ENCODE results near the gene ENTHD1. TPM values are rescaled to one million over a fixed set of nuclear protein-coding genes. Genes with fewer than 3 reads are reported as not detected.

Gene ENTHD1
- total and polyA plus RNA-seq, 2 of the 4 experiments (the other 2 are of a cell fraction): not detected

DNA sequence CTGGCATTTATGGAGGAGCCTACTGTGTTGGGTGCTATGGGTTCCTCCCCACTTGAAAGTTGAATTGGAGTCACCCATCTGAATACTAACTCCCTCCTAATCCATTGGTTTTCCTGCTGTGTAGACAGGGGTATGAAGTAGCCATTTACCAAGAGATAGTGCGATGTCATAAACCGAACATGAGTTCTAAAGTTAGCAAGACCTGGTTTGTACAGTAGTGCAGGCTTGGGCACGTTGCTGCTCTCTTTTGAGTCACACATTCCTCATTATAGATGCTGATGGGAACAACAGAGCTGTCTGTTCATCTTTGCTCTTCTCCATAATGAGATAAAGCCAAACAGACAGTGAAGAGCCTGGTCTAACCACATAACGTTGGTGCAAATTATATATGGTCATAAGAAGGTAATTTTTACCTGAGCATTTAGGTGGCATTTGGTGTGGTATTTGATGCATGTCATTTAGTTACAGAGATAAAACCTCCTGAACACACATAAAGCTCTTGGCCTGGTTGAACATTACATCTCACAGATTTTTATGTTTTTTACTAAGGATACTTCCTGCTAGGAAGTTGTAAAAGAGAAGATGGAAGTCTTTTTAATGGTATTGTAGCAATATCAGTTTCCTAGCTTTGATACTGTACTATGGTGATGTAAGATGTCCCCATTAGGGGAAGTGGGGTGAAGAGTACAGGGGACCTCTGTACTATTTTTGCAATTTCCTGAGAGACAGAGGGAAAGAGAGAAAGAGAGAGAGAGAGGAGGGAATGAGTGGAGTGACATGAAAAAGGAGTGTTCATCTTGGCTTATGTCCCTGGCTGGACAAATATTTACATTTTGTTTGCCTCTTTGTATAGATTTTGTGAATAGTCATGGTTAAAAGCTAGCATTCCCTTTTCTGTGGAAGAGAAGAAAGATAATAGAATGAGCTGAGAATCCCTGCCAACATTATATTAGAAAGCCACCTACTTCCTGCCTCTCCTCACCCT, 35.3 kb upstream of the ENTHD1 start (continued):
- TF ChIP-seq, protein P1, sequence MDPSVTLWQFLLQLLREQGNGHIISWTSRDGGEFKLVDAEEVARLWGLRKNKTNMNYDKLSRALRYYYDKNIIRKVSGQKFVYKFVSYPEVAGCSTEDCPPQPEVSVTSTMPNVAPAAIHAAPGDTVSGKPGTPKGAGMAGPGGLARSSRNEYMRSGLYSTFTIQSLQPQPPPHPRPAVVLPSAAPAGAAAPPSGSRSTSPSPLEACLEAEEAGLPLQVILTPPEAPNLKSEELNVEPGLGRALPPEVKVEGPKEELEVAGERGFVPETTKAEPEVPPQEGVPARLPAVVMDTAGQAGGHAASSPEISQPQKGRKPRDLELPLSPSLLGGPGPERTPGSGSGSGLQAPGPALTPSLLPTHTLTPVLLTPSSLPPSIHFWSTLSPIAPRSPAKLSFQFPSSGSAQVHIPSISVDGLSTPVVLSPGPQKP (IDR thresholded peaks at IDR 0.05; ENCODE audit: borderline replicate concordance, low read depth, low read length): no peak

DNA sequence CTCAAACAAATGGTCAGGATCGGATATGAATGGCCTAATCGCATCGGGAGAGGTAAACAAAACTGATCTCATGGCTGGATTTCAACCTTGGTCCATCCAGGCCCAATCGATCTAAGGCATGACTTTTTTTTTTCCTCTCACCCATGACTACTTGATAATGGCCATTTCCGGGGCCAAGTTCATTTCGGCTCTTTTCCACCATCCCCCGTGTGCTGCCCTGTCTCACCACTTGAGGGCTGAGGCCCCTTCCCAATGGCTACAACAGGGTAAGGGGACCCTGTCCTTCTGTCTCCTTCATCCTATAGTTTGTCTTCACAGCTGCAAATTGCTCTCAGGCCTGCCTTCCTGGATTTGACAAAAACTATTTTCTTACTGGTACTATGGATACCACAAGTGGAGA, 34.0 kb upstream of the ENTHD1 start:
- Histone ChIP-seq H3K4me2 (ENCODE audit: low read depth, low read length) (no peak overlapping the region), H4K20me1 (ENCODE audit: insufficient read depth, low read length) (no peaks in the 10 kb centered on the region), H3K27ac (ENCODE audit: insufficient read depth, low read length) (no peak overlapping the region), H3K23ac (ENCODE audit: low read depth, low read length) (no peak overlapping the region), H2AK5ac (ENCODE audit: low read depth, low read length) (no peak overlapping the region), H3K4ac (ENCODE audit: low read depth, low read length) (no peak overlapping the region), H2BK5ac (ENCODE audit: low read depth, low read length, poor library complexity, severe bottlenecking) (no peak overlapping the region), H3K14ac (replicated peaks; ENCODE audit: low read depth, low read length) (no peak overlapping the region), H2BK15ac (ENCODE audit: low read depth, low read length) (no peak overlapping the region), H3K4me3 (ENCODE audit: insufficient read depth, low read depth, low read length) (no peak overlapping the region), H3K9ac (ENCODE audit: low read depth, low read length) (no peak overlapping the region), H2AK9ac (replicated peaks; ENCODE audit: low read depth, low read length, poor library complexity) (no peak overlapping the region), H3K27me3 (ENCODE audit: control insufficient read depth, insufficient read depth, low read length) (peaks cover 65% of the 10 kb centered on the region), H2AFZ (replicated peaks; ENCODE audit: low read length, poor library complexity) (no peak overlapping the region), H3K18ac (ENCODE audit: low read depth, low read length) (no peak overlapping the region), H2BK20ac (ENCODE audit: low read depth, low read length) (no peak overlapping the region), H3K79me1 (ENCODE audit: low read depth in 1 of 2, low read length in 2 of 2) (no peaks in the 10 kb centered on the region), H2BK120ac (ENCODE audit: low read depth, low read length) (no peak overlapping the region), H4K8ac (ENCODE audit: low read depth in 2 of 2, low read length in 2 of 2) (no peak overlapping the region), H4K91ac (ENCODE audit: insufficient read depth, low read depth, low read length) (no peak overlapping the region), H4K5ac (ENCODE audit: low read depth, low read length) (no peak overlapping the region), H3K56ac (ENCODE audit: extremely low read depth, insufficient read depth, low read length) (no peak overlapping the region), H3K9me1 (ENCODE audit: insufficient read depth, low read length) (no peaks in the 10 kb centered on the region; the same call in 1 of the 2 replicates), H3K4me1 (ENCODE audit: control insufficient read depth, insufficient read depth, low read length) (no peaks in the 10 kb centered on the region; the same call in 1 of the 2 replicates), H3K36me3 (ENCODE audit: control insufficient read depth, insufficient read depth, low read length) (no peaks in the 10 kb centered on the region), H3K9me3 (ENCODE audit: control insufficient read depth, insufficient read depth, low read length) (no peaks in the 10 kb centered on the region)
- ChIA-PET CTCF (interaction anchor here (0.5 kb wide), 1 partner anchor 51 kb away, joined by 5 read pairs; no protein-coding TSS in a partner anchor), POLR2A (ENCODE audit: unreplicated experiment) (no interaction called here)
- in situ Hi-C loops (cut with MboI; ENCODE audit: low sequenced_read_pairs) (no loop called here), dilution Hi-C loops (cut with HindIII; ENCODE audit: low sequenced_read_pairs, unreplicated experiment) (no loop called here), intact Hi-C loops (cut with micrococcal nuclease) (no loop called here)
- 34% methylated on average over 6 of the region's 7 CpGs; no CpG with 5 or more reads in 1 of the 2 experiments for WGBS, 2 experiments (ENCODE audit: extremely low coverage in 2 of 2, insufficient read length in 1 of 2)
- BruUV-seq (replicated peaks): no TSS peak
- ATAC-seq (ENCODE audit: low read depth): no peak
- DNase-seq: no peak
- no peak for TF ChIP-seq RFX5 (IDR thresholded peaks at IDR 0.05; ENCODE audit: low read depth, low read length)
- TF ChIP-seq FOS (IDR thresholded peaks at IDR 0.05; ENCODE audit: low read depth, low read length): no peak
- TF ChIP-seq MAZ (IDR thresholded peaks at IDR 0.05; ENCODE audit: borderline replicate concordance, low read depth, low read length): no peak
- TF ChIP-seq, protein P2, sequence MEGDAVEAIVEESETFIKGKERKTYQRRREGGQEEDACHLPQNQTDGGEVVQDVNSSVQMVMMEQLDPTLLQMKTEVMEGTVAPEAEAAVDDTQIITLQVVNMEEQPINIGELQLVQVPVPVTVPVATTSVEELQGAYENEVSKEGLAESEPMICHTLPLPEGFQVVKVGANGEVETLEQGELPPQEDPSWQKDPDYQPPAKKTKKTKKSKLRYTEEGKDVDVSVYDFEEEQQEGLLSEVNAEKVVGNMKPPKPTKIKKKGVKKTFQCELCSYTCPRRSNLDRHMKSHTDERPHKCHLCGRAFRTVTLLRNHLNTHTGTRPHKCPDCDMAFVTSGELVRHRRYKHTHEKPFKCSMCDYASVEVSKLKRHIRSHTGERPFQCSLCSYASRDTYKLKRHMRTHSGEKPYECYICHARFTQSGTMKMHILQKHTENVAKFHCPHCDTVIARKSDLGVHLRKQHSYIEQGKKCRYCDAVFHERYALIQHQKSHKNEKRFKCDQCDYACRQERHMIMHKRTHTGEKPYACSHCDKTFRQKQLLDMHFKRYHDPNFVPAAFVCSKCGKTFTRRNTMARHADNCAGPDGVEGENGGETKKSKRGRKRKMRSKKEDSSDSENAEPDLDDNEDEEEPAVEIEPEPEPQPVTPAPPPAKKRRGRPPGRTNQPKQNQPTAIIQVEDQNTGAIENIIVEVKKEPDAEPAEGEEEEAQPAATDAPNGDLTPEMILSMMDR (conservative IDR thresholded peaks at IDR 0.05; ENCODE audit: low read depth, low read length): no peak
- no peak for TF ChIP-seq RAD21 (IDR thresholded peaks at IDR 0.05; ENCODE audit: low read length)
- TF ChIP-seq NFE2L2 (IDR thresholded peaks at IDR 0.05; ENCODE audit: low read depth, low read length): no peak
- no peak for TF ChIP-seq SMC3 (IDR thresholded peaks at IDR 0.05; ENCODE audit: low read depth, low read length)
- TF ChIP-seq CHD1 (IDR thresholded peaks at IDR 0.05; ENCODE audit: low read depth, low read length): no peak
- TF ChIP-seq, protein P1 (IDR thresholded peaks at IDR 0.05; ENCODE audit: borderline replicate concordance, low read depth, low read length): no peak
- no peak for TF ChIP-seq RCOR1 (IDR thresholded peaks at IDR 0.05; ENCODE audit: insufficient replicate concordance, low read length)
- TF ChIP-seq CEBPB (IDR thresholded peaks at IDR 0.05; ENCODE audit: low read depth, low read length): no peak
